ENCODE measurements around the gene GAS6. TPM values are rescaled to one million over a fixed set of nuclear protein-coding genes. Genes with fewer than 3 reads are reported as not detected.

GAS6 gene
- total RNA-seq, 1 experiment from 2014 or later, result 28.1 TPM

DNA sequence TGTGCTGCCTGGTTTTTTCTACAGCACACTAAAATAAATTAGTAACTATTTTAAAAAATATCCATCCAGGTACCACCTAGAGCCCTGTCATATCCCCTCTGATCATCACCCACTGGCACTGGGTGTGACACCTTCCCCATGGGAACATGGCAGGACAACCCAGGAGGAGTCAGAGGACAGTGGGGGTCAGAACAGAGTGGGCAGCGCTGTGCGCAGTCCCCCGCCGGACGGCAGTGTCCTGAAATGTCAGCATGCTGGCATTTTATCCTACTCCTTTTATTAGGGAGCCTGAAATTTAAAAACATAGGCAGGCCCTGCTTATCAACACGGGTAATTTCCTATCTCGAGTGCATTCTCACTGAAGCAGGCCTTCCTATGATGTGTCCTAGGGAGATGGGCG lies 42.1 kb upstream of the GAS6 start:
- in situ Hi-C loops (cut with HindIII; ENCODE audit: low pct_unique_long_range_greater_than_20kb, low sequenced_read_pairs), result no loop called here
- no TSS peak for BruUV-seq (replicated peaks)
- ChIA-PET POLR2A (no interaction called here), CTCF (no interaction called here)
- intact Hi-C loops (cut with micrococcal nuclease; ENCODE audit: unreplicated experiment), result no loop called here
- DNase-seq (ENCODE audit: low read depth, low spot score) (no peak), ATAC-seq (no peak)
- Histone ChIP-seq H3K4me3 (ENCODE audit: low read depth in 2 of 2, low read length in 2 of 2) (no peak overlapping the region), H3K27me3 (ENCODE audit: control insufficient read depth, insufficient read depth, low read length) (no peaks in the 10 kb centered on the region), H3K9me3 (ENCODE audit: control insufficient read depth, insufficient read depth, low read depth, low read length) (no peaks in the 10 kb centered on the region), H3K27ac (ENCODE audit: low read length) (no peak overlapping the region), H3K36me3 (ENCODE audit: control insufficient read depth, insufficient read depth, low read length) (no peaks in the 10 kb centered on the region), H3K4me1 (ENCODE audit: control insufficient read depth, insufficient read depth, low read length) (no peaks in the 10 kb centered on the region)
- no peak for TF ChIP-seq POLR2AphosphoS5 (IDR thresholded peaks at IDR 0.05; ENCODE audit: low read depth, low read length)
- no peak for TF ChIP-seq TCF7L2 (IDR thresholded peaks at IDR 0.05; ENCODE audit: low read depth, low read length)
- TF ChIP-seq, protein P1, sequence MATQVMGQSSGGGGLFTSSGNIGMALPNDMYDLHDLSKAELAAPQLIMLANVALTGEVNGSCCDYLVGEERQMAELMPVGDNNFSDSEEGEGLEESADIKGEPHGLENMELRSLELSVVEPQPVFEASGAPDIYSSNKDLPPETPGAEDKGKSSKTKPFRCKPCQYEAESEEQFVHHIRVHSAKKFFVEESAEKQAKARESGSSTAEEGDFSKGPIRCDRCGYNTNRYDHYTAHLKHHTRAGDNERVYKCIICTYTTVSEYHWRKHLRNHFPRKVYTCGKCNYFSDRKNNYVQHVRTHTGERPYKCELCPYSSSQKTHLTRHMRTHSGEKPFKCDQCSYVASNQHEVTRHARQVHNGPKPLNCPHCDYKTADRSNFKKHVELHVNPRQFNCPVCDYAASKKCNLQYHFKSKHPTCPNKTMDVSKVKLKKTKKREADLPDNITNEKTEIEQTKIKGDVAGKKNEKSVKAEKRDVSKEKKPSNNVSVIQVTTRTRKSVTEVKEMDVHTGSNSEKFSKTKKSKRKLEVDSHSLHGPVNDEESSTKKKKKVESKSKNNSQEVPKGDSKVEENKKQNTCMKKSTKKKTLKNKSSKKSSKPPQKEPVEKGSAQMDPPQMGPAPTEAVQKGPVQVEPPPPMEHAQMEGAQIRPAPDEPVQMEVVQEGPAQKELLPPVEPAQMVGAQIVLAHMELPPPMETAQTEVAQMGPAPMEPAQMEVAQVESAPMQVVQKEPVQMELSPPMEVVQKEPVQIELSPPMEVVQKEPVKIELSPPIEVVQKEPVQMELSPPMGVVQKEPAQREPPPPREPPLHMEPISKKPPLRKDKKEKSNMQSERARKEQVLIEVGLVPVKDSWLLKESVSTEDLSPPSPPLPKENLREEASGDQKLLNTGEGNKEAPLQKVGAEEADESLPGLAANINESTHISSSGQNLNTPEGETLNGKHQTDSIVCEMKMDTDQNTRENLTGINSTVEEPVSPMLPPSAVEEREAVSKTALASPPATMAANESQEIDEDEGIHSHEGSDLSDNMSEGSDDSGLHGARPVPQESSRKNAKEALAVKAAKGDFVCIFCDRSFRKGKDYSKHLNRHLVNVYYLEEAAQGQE (IDR thresholded peaks at IDR 0.05; ENCODE audit: insufficient read depth in 1 of 2, low read depth in 2 of 2, low read length in 1 of 2), result no peak
- no peak for TF ChIP-seq SIN3A (IDR thresholded peaks at IDR 0.05; ENCODE audit: borderline replicate concordance, insufficient read depth, low read depth, low read length)
- TF ChIP-seq, protein P2, sequence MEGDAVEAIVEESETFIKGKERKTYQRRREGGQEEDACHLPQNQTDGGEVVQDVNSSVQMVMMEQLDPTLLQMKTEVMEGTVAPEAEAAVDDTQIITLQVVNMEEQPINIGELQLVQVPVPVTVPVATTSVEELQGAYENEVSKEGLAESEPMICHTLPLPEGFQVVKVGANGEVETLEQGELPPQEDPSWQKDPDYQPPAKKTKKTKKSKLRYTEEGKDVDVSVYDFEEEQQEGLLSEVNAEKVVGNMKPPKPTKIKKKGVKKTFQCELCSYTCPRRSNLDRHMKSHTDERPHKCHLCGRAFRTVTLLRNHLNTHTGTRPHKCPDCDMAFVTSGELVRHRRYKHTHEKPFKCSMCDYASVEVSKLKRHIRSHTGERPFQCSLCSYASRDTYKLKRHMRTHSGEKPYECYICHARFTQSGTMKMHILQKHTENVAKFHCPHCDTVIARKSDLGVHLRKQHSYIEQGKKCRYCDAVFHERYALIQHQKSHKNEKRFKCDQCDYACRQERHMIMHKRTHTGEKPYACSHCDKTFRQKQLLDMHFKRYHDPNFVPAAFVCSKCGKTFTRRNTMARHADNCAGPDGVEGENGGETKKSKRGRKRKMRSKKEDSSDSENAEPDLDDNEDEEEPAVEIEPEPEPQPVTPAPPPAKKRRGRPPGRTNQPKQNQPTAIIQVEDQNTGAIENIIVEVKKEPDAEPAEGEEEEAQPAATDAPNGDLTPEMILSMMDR (IDR thresholded peaks at IDR 0.05), result no peak

DNA sequence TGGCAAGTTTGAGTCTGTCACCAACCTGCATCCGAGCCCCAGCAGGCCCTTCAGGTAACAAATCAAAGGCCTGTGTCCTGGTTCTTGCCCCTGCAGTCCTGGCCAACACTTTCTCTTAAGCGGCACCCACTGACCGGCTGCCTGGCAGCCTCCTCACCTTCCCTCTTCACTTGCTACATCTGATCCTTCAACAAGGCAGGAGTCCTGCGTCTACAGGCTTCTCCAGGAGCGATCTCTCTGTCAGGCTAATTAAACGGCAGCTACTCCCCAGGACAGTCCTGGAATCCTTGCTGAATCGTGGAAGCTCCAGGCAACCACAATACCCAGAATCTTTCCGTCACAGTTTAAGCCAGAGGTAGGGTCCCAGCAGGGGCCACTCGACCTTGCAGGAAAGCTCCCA lies 41.1 kb upstream of the GAS6 start:
- intact Hi-C loops (cut with micrococcal nuclease; ENCODE audit: unreplicated experiment), result no loop called here
- ChIA-PET CTCF (no interaction called here), POLR2A (no interaction called here)
- DNase-seq (ENCODE audit: low read depth, low spot score) (no peak), ATAC-seq (no peak)
- H3K36me3 ChIP-seq (ENCODE audit: control insufficient read depth, insufficient read depth, low read length), result no peaks in the 10 kb centered on the region
- TF ChIP-seq POLR2AphosphoS5 (IDR thresholded peaks at IDR 0.05; ENCODE audit: low read depth, low read length) (no peak), SIN3A (IDR thresholded peaks at IDR 0.05; ENCODE audit: borderline replicate concordance, insufficient read depth, low read depth, low read length) (no peak)
- TF ChIP-seq, protein P1 (IDR thresholded peaks at IDR 0.05; ENCODE audit: insufficient read depth in 1 of 2, low read depth in 2 of 2, low read length in 1 of 2), result no peak
- TF ChIP-seq, protein P2 (IDR thresholded peaks at IDR 0.05), result no peak
- no peaks in the 10 kb centered on the region for H3K4me1 ChIP-seq (ENCODE audit: control insufficient read depth, insufficient read depth, low read length)
- no peak overlapping the region for H3K4me3 ChIP-seq (ENCODE audit: low read depth in 2 of 2, low read length in 2 of 2)
- no TSS peak for BruUV-seq (replicated peaks)
- no peak overlapping the region for H3K27ac ChIP-seq (ENCODE audit: low read length)
- H3K27me3 ChIP-seq (ENCODE audit: control insufficient read depth, insufficient read depth, low read length), result no peaks in the 10 kb centered on the region
- in situ Hi-C loops (cut with HindIII; ENCODE audit: low pct_unique_long_range_greater_than_20kb, low sequenced_read_pairs), result no loop called here
- no peaks in the 10 kb centered on the region for H3K9me3 ChIP-seq (ENCODE audit: control insufficient read depth, insufficient read depth, low read depth, low read length)
